Aorta (tissue), 5 donors: Measurements from ENCODE around the gene SRMS. TPM values are rescaled to one million over a fixed set of nuclear protein-coding genes. Genes with fewer than 3 reads are reported as not detected.
A peak's percentile ranks its signal among the peaks of the same experiment; 100 is the strongest.

ENCODE experiments used
- ATAC-seq: fragments of 200-7000 bp; cut with Tn5 transposase; one replicate; pipeline ENCODE4 v1.9.1; 2022; ENCODE audit warnings: moderate library complexity; ENCODE audit not compliant: low FRiP score
- DNase-seq, 2 donors: peaks; one replicate each; pipeline ENCODE4 v3.0.0-alpha.2; 2020
- H3K27ac ChIP-seq, 2 donors: one replicate each; pipeline ENCODE4 v1.5.1; 2013; ENCODE audit warnings: low read length in 2 of 2, mild to moderate bottlenecking in 2 of 2, moderate library complexity in 2 of 2, control low read depth in 1 of 2, inconsistent platforms in 1 of 2, low read depth in 1 of 2
- H3K27me3 ChIP-seq, 2 donors: one replicate each; pipeline ENCODE4 v1.6.1; 2013; ENCODE audit warnings: control low read depth in 1 of 2, low read length in 1 of 2, mild to moderate bottlenecking in 1 of 2, moderate library complexity in 1 of 2; ENCODE audit not compliant: insufficient read depth in 2 of 2, control insufficient read depth in 1 of 2
- H3K36me3 ChIP-seq, 2 donors: one replicate each; pipeline ENCODE4 v1.6.1; 2013; ENCODE audit warnings: control low read depth in 1 of 2, low read length in 1 of 2, mild to moderate bottlenecking in 1 of 2; ENCODE audit not compliant: insufficient read depth in 2 of 2, control insufficient read depth in 1 of 2
- H3K4me1 ChIP-seq, 2 donors: one replicate each; pipeline ENCODE4 v1.6.1; 2013; ENCODE audit warnings: low read length in 2 of 2, control low read depth in 1 of 2, mild to moderate bottlenecking in 1 of 2, moderate library complexity in 1 of 2; ENCODE audit not compliant: insufficient read depth in 2 of 2, control insufficient read depth in 1 of 2
- H3K4me3 ChIP-seq, 2 donors: one replicate each; pipeline ENCODE4 v1.5.1; 2013; ENCODE audit warnings: low read length in 2 of 2, control low read depth in 1 of 2, mild to moderate bottlenecking in 1 of 2
- H3K9me3 ChIP-seq: one replicate; pipeline ENCODE4 v1.6.1; 2013; ENCODE audit warnings: mild to moderate bottlenecking, low read length; ENCODE audit not compliant: control insufficient read depth
- WGBS, 2 donors: extraction: QIAGEN DNeasy Blood & Tissue Kit; methylation state at CpG; one replicate each; pipeline ENCODE4 v1.1.7; 2013; 5-methylcytosine and 5-hydroxymethylcytosine counted together
- intact Hi-C, 2 donors: fragments of 100-400 bp; cut with DNase I; formaldehyde crosslinking; loops; one replicate each; pipeline versions ENCODE4 v1.14.2 to v1.15.0; 2022
- polyA plus RNA-seq, 2 donors: library from polyadenylated mRNA; stranded (reverse); fragments of 200-250 nt; gene quantifications; one replicate each; pipeline ENCODE4 v1.2.3, GENCODE V29; 2013
- total RNA-seq, 2 donors: library from RNA; stranded (reverse); fragmentation: NEBNext Ultra II Directional; extraction: Animal tissue kit (Norgen Biotek cat#: 25700); gene quantifications; one replicate each; pipeline ENCODE4 v1.2.1, GENCODE V29; 2021
- donor health status: healthy with polysubstance abuse.
- donor health status: Bipolar disorder and iron deficiency.
- donor health status: DM: no; HTN: no; CAD: no.
- donor health status: DM: no; HTN: no; CAD: no.
- donor health status: DM: yes; HTN: yes; CAD: no.

SRMS gene
- total and polyA plus RNA-seq, 4 donors: not detected

GRCh38 chr20:63556873-63557478 lies 9.4 kb upstream of the SRMS start:
- Histone ChIP-seq H3K9me3 (no peaks in the 10 kb centered on the region), H3K27ac (no peak overlapping the region), H3K27me3 (no peaks in the 10 kb centered on the region), H3K4me3 (no peak overlapping the region), H3K4me1 (no peaks in the 10 kb centered on the region), H3K36me3 (no peaks in the 10 kb centered on the region)
- DNase-seq (no peak), ATAC-seq (no peak)
- whole genome bisulfite sequencing, 2 donors: 66 to 68% methylated on average over 23 of the region's 23 CpGs
- intact Hi-C loops: no loop called here

DNA sequence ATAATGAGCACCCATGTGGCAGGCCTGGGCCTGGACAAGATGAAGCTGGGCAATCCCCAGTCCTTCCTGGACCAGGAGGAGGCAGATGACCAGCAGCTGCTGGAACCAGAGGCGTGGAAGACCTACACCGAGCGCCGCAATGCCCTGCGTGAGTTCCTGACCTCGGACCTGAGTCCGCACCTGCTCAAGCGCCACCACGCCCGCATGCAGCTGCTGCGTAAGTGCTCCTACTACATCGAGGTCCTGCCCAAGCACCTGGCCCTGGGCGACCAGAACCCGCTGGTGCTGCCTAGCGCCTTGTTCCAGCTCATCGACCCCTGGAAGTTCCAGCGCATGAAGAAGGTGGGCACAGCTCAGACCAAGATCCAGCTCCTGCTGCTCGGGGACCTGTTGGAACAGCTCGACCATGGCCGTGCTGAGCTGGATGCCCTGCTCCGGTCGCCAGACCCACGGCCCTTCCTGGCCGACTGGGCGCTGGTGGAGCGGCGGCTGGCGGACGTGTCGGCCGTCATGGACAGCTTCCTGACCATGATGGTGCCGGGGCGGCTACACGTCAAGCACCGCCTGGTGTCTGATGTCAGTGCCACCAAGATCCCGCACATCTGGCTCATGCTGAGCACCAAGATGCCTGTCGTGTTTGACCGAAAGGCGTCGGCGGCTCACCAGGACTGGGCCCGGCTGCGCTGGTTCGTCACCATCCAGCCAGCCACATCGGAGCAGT lies 8.3 kb upstream of the SRMS start:
- H3K4me1 ChIP-seq: no peaks in the 10 kb centered on the region
- H3K27me3 ChIP-seq: no peaks in the 10 kb centered on the region
- no peaks in the 10 kb centered on the region for H3K36me3 ChIP-seq
- H3K27ac ChIP-seq: no peak overlapping the region
- intact Hi-C loops: no loop called here
- no peaks in the 10 kb centered on the region for H3K9me3 ChIP-seq
- no peak for DNase-seq
- no peak for ATAC-seq
- 96 to 97% methylated on average over 45 of the region's 45 CpGs for WGBS, 2 donors
- H3K4me3 ChIP-seq: no peak overlapping the region

DNA sequence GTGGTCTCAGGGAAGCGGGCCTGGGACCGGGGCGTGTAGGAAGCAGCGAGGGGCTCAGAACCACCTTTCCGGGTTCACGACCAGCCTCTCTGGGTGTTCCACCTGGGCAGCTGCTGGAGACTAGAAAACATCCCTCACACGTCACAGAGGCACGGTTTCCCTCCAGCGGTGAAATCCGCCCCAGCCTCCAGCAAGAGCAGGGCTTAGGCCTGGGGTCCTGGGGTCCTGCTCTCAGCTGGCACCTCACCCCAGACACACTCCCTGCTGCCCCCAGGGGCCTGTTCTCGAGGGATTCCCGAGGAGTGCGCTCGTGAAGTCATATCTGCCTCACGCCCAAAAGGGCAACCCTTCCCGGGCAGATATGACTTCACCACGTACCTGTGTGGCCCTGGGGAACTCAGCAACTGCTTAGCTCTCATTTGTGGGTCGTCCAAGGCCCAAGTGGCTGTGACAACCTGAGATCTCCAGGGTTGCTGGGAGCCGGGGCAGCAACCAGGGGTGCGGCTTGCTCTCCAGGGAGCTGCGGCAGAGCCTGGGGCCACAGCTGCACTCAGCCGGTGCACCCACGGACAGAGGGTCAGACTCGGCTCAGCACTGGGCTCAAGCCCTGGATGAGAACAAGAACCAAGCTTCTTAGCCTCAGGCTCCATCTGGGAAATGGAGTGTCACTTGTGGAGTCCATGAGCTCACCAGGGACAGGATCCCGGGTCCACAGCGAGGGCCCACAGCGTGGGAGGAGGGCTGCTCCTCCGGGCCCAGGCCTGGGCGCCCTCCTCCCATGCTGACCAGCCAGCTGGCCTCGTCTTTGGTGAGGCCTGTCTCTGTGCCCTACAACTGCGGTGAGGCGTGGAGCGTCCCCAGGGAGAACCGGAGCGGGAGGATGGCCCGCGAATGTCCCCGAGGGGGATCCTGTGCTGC lies 7.1 kb upstream of the SRMS start:
- Histone ChIP-seq H3K36me3 (no peaks in the 10 kb centered on the region), H3K4me3 (no peak overlapping the region), H3K4me1 (no peaks in the 10 kb centered on the region), H3K27me3 (no peaks in the 10 kb centered on the region), H3K9me3 (no peaks in the 10 kb centered on the region), H3K27ac (no peak overlapping the region)
- 82% methylated on average over 33 to 38 of the region's 38 CpGs for WGBS, 2 donors
- intact Hi-C loops: no loop called here
- DNase-seq (no peak), ATAC-seq (no peak)

DNA sequence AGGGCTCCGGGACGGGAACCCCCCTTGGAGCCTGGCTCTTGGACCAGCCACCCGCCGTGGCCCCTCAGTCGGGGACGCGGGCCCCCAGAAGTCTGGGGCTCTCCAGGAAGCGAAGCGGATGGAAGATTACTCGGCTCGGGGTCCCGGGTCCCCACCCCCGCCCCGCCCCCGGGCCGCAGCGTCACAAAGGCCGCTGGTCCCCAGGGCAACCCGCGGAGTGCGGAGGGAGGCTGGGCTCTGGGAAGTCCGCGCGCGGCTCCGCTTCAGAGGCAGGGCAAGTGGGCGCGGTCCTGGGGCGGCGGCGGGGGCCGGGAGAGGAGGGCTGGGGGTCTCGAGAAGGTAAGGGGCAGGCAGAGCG lies 6.4 kb upstream of the SRMS start, which contains the start of gene FNDC11:
FNDC11 (plus strand) TSS at position 227 of the 358 bp plus-strand sequence. CDS start 1,505 bp downstream, outside the sequence.
- ATAC-seq (peak; percentile 47), DNase-seq (no peak)
- intact Hi-C loops: no loop called here
- H3K27me3 ChIP-seq: no peaks in the 10 kb centered on the region
- H3K36me3 ChIP-seq: no peaks in the 10 kb centered on the region
- no peaks in the 10 kb centered on the region for H3K9me3 ChIP-seq
- 2% methylated on average over 30 to 34 of the region's 34 CpGs for WGBS, 2 donors
- no peaks in the 10 kb centered on the region for H3K4me1 ChIP-seq
- H3K27ac ChIP-seq: no peak within 1 kb of the TSS
- peak within 1 kb of the TSS in 1 of 2 donors; percentile 22 for H3K4me3 ChIP-seq

- Histone ChIP-seq H3K9me3 (no peaks in the 10 kb centered on the region), H3K27me3 (no peaks in the 10 kb centered on the region), H3K4me3 (peak overlapping the region in 1 of 2 donors; percentile 22), H3K4me1 (no peaks in the 10 kb centered on the region), H3K27ac (no peak overlapping the region), H3K36me3 (no peaks in the 10 kb centered on the region)
- WGBS, 2 donors: 3% methylated on average over 25 to 37 of the region's 37 CpGs
- ATAC-seq (peak; percentile 84), DNase-seq (peak; percentile 84 to 94)
- intact Hi-C loops: no loop called here
These were observed 5.8 kb upstream of the SRMS start for GRCh38 chr20:63553251-63553932.

GRCh38 chr20:63552481-63553249 lies 5.1 kb upstream of the SRMS start:
- 46 to 48% methylated on average over 15 of the region's 15 CpGs for WGBS, 2 donors
- Histone ChIP-seq H3K27me3 (no peaks in the 10 kb centered on the region), H3K9me3 (no peaks in the 10 kb centered on the region), H3K27ac (no peak overlapping the region), H3K4me3 (no peak overlapping the region), H3K4me1 (no peaks in the 10 kb centered on the region), H3K36me3 (no peaks in the 10 kb centered on the region)
- ATAC-seq (no peak), DNase-seq (no peak)
- intact Hi-C loops: no loop called here

GRCh38 chr20:63551068-63551467 lies 3.5 kb upstream of the SRMS start:
- H3K27ac ChIP-seq: no peak overlapping the region
- H3K36me3 ChIP-seq: no peaks in the 10 kb centered on the region
- intact Hi-C loops: no loop called here
- DNase-seq: no peak
- no peak overlapping the region for H3K4me3 ChIP-seq
- no peaks in the 10 kb centered on the region for H3K4me1 ChIP-seq
- H3K9me3 ChIP-seq: no peaks in the 10 kb centered on the region
- WGBS, 2 donors: 36 to 40% methylated on average over 9 of the region's 9 CpGs
- ATAC-seq: no peak
- no peaks in the 10 kb centered on the region for H3K27me3 ChIP-seq
